B cell (primary cell): ENCODE measurements around the gene LAMTOR5. TPM values are rescaled to one million over a fixed set of nuclear protein-coding genes. Genes with fewer than 3 reads are reported as not detected.

Source experiments
- ATAC-seq: fragments of 200-7000 bp; cut with Tn5 transposase; one replicate; pipeline ENCODE4 v1.10.0; 2021; ENCODE audit warnings: low read depth, mild to moderate bottlenecking, moderate number of reproducible peaks, moderate library complexity
- CTCF ChIA-PET: fragments of 350-600 bp; sonication (Branson Sonifier 250); formaldehyde crosslinking; loops from one replicate; lab custom pipeline; 2021; ENCODE audit warnings: antibody characterized with exemption, inconsistent platforms; lab: Charles Lee
- POLR2A ChIA-PET: fragments of 350-600 bp; sonication (Branson Sonifier 250); formaldehyde crosslinking; loops from one replicate; lab custom pipeline; 2021; ENCODE audit warnings: antibody characterized with exemption; lab: Charles Lee
- DNase-seq: peaks from one replicate; pipeline ENCODE4 v3.0.0; 2013
- H2AFZ ChIP-seq: 2 replicates; pipeline ENCODE4 v1.6.1; 2012; ENCODE audit warnings: mild to moderate bottlenecking, low read depth, low read length; ENCODE audit not compliant: insufficient read depth, poor library complexity, severe bottlenecking
- H3K27ac ChIP-seq, 2 donors: 1 replicate in 1 of 2; 2 replicates in 1 of 2; pipeline ENCODE4 v1.5.1; 2012 to 2013; ENCODE audit warnings: low read length in 2 of 2, mild to moderate bottlenecking in 2 of 2, moderate library complexity in 1 of 2
- H3K27me3 ChIP-seq, 4 experiments: fragments of 200-600 bp in 1 of 4; sonication (generic) in 1 of 4; replicated peaks in 1 of 4; 1 replicate in 2 of 4; 2 replicates in 2 of 4; pipeline versions ENCODE4 v1.6.1 to v1.7.0; 2013 to 2016; ENCODE audit warnings: low read length in 3 of 4, mild to moderate bottlenecking in 2 of 4, mixed read lengths in 1 of 4, moderate library complexity in 1 of 4; ENCODE audit not compliant: insufficient read depth in 4 of 4, control insufficient read depth in 3 of 4; ENCODE audit errors: control extremely low read depth in 1 of 4
- H3K36me3 ChIP-seq, 2 experiments: replicated peaks in 1 of 2; 1 replicate in 1 of 2; 2 replicates in 1 of 2; pipeline versions ENCODE4 v1.6.1 to v1.7.1; 2013; ENCODE audit warnings: low read length in 1 of 2; ENCODE audit not compliant: insufficient read depth in 2 of 2, control insufficient read depth in 1 of 2; ENCODE audit errors: control extremely low read depth in 1 of 2, extremely low read depth in 1 of 2
- H3K4me1 ChIP-seq, 2 donors: fragments of 200-600 bp in 1 of 2; sonication (generic) in 1 of 2; 1 replicate in 1 of 2; 2 replicates in 1 of 2; pipeline versions ENCODE4 v1.5.1 to v1.6.1; 2013 to 2017; ENCODE audit warnings: low read length in 2 of 2; ENCODE audit not compliant: control insufficient read depth in 2 of 2, insufficient read depth in 2 of 2
- H3K4me2 ChIP-seq: replicated peaks from 2 replicates; pipeline ENCODE3; 2012; ENCODE audit warnings: mild to moderate bottlenecking, low read depth, low read length; ENCODE audit not compliant: poor library complexity, severe bottlenecking
- H3K4me3 ChIP-seq, 5 experiments: fragments of 200-600 bp in 1 of 5; sonication (generic) in 1 of 5; 1 replicate in 3 of 5; 2 replicates in 2 of 5; pipeline versions ENCODE4 v1.5.1 to v1.7.0; 2011 to 2016; ENCODE audit warnings: low read length in 4 of 5, mild to moderate bottlenecking in 4 of 5, low read depth in 2 of 5, control low read depth in 1 of 5, moderate library complexity in 1 of 5; ENCODE audit not compliant: insufficient read depth in 1 of 5; ENCODE audit errors: control extremely low read depth in 1 of 5, extremely low read depth in 1 of 5
- H3K79me2 ChIP-seq: fragments of 200-600 bp; sonication (generic); one replicate; pipeline ENCODE4 v1.6.0; 2016; ENCODE audit warnings: low read length; ENCODE audit not compliant: control insufficient read depth, insufficient read depth
- H3K9ac ChIP-seq: fragments of 200-600 bp; sonication (generic); 2 replicates; pipeline ENCODE4 v1.6.1; 2017; ENCODE audit warnings: mild to moderate bottlenecking, low read length, moderate library complexity
- H3K9me3 ChIP-seq, 3 donors: one replicate each; pipeline versions ENCODE4 v1.6.1 to v1.7.1; 2013; ENCODE audit warnings: low read length in 2 of 3; ENCODE audit not compliant: control insufficient read depth in 2 of 3, insufficient read depth in 1 of 3; ENCODE audit errors: control extremely low read depth in 1 of 3
- H4K20me1 ChIP-seq: 2 replicates; pipeline ENCODE4 v1.6.0; 2012; ENCODE audit warnings: mild to moderate bottlenecking, low read length; ENCODE audit not compliant: insufficient read depth, control insufficient read depth, poor library complexity, severe bottlenecking
- H3K27ac Mint-ChIP-seq: one replicate; pipeline ENCODE4 v1.8.0; 2021; ENCODE audit warnings: mixed read lengths
- H3K27me3 Mint-ChIP-seq: one replicate; pipeline ENCODE4 v1.8.0; 2021; ENCODE audit warnings: mixed read lengths
- H3K4me1 Mint-ChIP-seq: one replicate; pipeline ENCODE4 v1.8.0; 2021; ENCODE audit warnings: mixed read lengths
- H3K4me3 Mint-ChIP-seq: one replicate; pipeline ENCODE4 v1.8.0; 2021; ENCODE audit warnings: mixed read lengths
- H3K9me3 Mint-ChIP-seq: one replicate; pipeline ENCODE4 v1.8.0; 2022; ENCODE audit warnings: mixed read lengths; ENCODE audit not compliant: insufficient read depth
- CTCF ChIP-seq: fragments of 200-600 bp; IDR thresholded peaks from one replicate; pipeline ENCODE4 v1.8.0; 2022; ENCODE audit warnings: antibody characterized with exemption, mild to moderate bottlenecking
- EZH2 ChIP-seq: IDR thresholded peaks from 2 replicates; pipeline ENCODE4 v1.6.1; 2012; ENCODE audit warnings: borderline replicate concordance, low read depth, mild to moderate bottlenecking, moderate library complexity, low read length; ENCODE audit not compliant: insufficient read depth, poor library complexity, severe bottlenecking
- WGBS: methylation state at CpG from one replicate; pipeline ENCODE4 v1.1.5; 2013; ENCODE audit warnings: missing lambda C conversion rate; ENCODE audit not compliant: insufficient coverage; 5-methylcytosine and 5-hydroxymethylcytosine counted together
- intact Hi-C: fragments of 100-400 bp; cut with micrococcal nuclease; formaldehyde crosslinking; loops from one replicate; pipeline ENCODE4 v1.10.0; 2022
- polyA plus RNA-seq: library from polyadenylated mRNA; depleted of rRNA; stranded (reverse); fragments of >200 nt; gene quantifications from 2 replicates; pipeline ENCODE4 v1.2.3, GENCODE V29; 2012
- total RNA-seq, 2 donors: library from RNA; stranded (reverse); fragments of 120-200 nt in 1 of 2; gene quantifications; 1 replicate in 1 of 2; 2 replicates in 1 of 2; pipeline versions ENCODE4 v1.2.3 to v1.2.4, GENCODE V29; 2013 to 2022

LAMTOR5 gene
- total and polyA plus RNA-seq, 2 donors (not counting 1 experiment from before 2014, with no cell fraction given): 145 to 253 TPM

GRCh38 chr1:110428946-110429345, 21.5 kb upstream of the LAMTOR5 start:
- no peak for TF ChIP-seq CTCF
- no peak for TF ChIP-seq EZH2
- H3K27me3 ChIP-seq: peaks cover 0 to 5% (median 3%) of the 10 kb centered on the region in 4 experiments
- Mint-ChIP-seq H3K27ac (no peak overlapping the region), H3K4me3 (no peak overlapping the region), H3K27me3 (peaks cover 15% of the 10 kb centered on the region), H3K4me1 (no peaks in the 10 kb centered on the region), H3K9me3 (no peaks in the 10 kb centered on the region)
- H3K4me2 ChIP-seq: no peak overlapping the region
- ATAC-seq (no peak), DNase-seq (no peak)
- intact Hi-C loops: no loop called here
- WGBS: 90% methylated on average over 2 of the region's 4 CpGs
- POLR2A ChIA-PET: no interaction called here
- H4K20me1 ChIP-seq: no peaks in the 10 kb centered on the region
- no peak overlapping the region for H2AFZ ChIP-seq
- no peak overlapping the region for H3K4me3 ChIP-seq
- H3K9ac ChIP-seq: no peak overlapping the region
- CTCF ChIA-PET: interaction anchor here (2.0 to 5.2 kb wide), 2 partner anchors 17 to 31 kb away, joined by 10 to 21 read pairs; no protein-coding TSS in a partner anchor
- H3K4me1 ChIP-seq: no peaks in the 10 kb centered on the region
- H3K9me3 ChIP-seq: no peaks in the 10 kb centered on the region
- no peak overlapping the region for H3K27ac ChIP-seq
- no peaks in the 10 kb centered on the region for H3K79me2 ChIP-seq
- H3K36me3 ChIP-seq: no peaks in the 10 kb centered on the region

GRCh38 chr1:110426854-110427253, 19.4 kb upstream of the LAMTOR5 start:
- no peak overlapping the region for H3K4me3 ChIP-seq
- H3K9ac ChIP-seq: no peak overlapping the region
- H4K20me1 ChIP-seq: no peaks in the 10 kb centered on the region
- no peaks in the 10 kb centered on the region for H3K4me1 ChIP-seq
- Mint-ChIP-seq H3K9me3 (no peaks in the 10 kb centered on the region), H3K4me3 (no peak overlapping the region), H3K27me3 (peaks cover 11% of the 10 kb centered on the region), H3K27ac (no peak overlapping the region), H3K4me1 (no peaks in the 10 kb centered on the region)
- ChIA-PET CTCF (no interaction called here), POLR2A (no interaction called here)
- TF ChIP-seq CTCF: no peak
- no peak for TF ChIP-seq EZH2
- H3K36me3 ChIP-seq: no peaks in the 10 kb centered on the region
- intact Hi-C loops: no loop called here
- H3K27ac ChIP-seq: no peak overlapping the region
- no peak for DNase-seq
- H3K27me3 ChIP-seq: peaks cover 0 to 5% (median 3%) of the 10 kb centered on the region in 4 experiments
- H3K9me3 ChIP-seq: no peaks in the 10 kb centered on the region
- no peak for ATAC-seq
- no peak overlapping the region for H2AFZ ChIP-seq
- no peaks in the 10 kb centered on the region for H3K79me2 ChIP-seq
- H3K4me2 ChIP-seq: no peak overlapping the region
- 5% methylated on average over 2 of the region's 4 CpGs for WGBS
